Measurements from ENCODE around the gene TMA7B.

Gene TMA7B

GRCh38 chr22:40007853-40008710 is 47.9 kb downstream of the TMA7B start:
- no peak overlapping the region for H3K4me3 ChIP-seq (ENCODE audit: low read depth, low read length)
- CTCF ChIA-PET = interaction anchor here (2.0 to 3.8 kb wide), 3 partner anchors 13 to 473 kb away, joined by 4 to 24 read pairs (median 14); no protein-coding TSS in a partner anchor
- POLR2A ChIA-PET = no interaction called here
- TF ChIP-seq CTCF (IDR thresholded peaks at IDR 0.05; ENCODE audit: insufficient read depth, low read length, missing control alignments) = no peak
- DNase-seq (ENCODE audit: low read depth, low spot score) = no peak

- no peak for DNase-seq (ENCODE audit: low read depth, low spot score)
- H3K4me3 ChIP-seq (ENCODE audit: low read depth, low read length) = no peak overlapping the region
- POLR2A ChIA-PET = no interaction called here
- CTCF ChIA-PET = interaction anchor here (1.2 to 3.8 kb wide), 5 partner anchors 12 to 474 kb away, joined by 3 to 24 read pairs (median 8); no protein-coding TSS in a partner anchor
- TF ChIP-seq CTCF (IDR thresholded peaks at IDR 0.05; ENCODE audit: insufficient read depth, low read length, missing control alignments) = no peak
Measured at GRCh38 chr22:40008726-40009291, 48.6 kb downstream of the TMA7B start.

GRCh38 chr22:40009292-40009774 is 49.1 kb downstream of the TMA7B start:
- CTCF ChIA-PET = interaction anchor here (0.8 to 3.8 kb wide), 6 partner anchors 12 to 479 kb away, joined by 3 to 24 read pairs (median 6); no protein-coding TSS in a partner anchor
- POLR2A ChIA-PET = no interaction called here
- H3K4me3 ChIP-seq (ENCODE audit: low read depth, low read length) = no peak overlapping the region
- TF ChIP-seq CTCF (IDR thresholded peaks at IDR 0.05; ENCODE audit: insufficient read depth, low read length, missing control alignments) = no peak
- no peak for DNase-seq (ENCODE audit: low read depth, low spot score)

GRCh38 chr22:40009951-40010671 is 49.9 kb downstream of the TMA7B start:
- CTCF ChIA-PET = interaction anchor here (0.8 to 3.8 kb wide), 7 partner anchors 11 to 481 kb away, joined by 3 to 24 read pairs (median 4); no protein-coding TSS in a partner anchor
- POLR2A ChIA-PET = no interaction called here

GRCh38 chr22:40010746-40011145 is 50.5 kb downstream of the TMA7B start:
- no peak for TF ChIP-seq CTCF (IDR thresholded peaks at IDR 0.05; ENCODE audit: insufficient read depth, low read length, missing control alignments)
- CTCF ChIA-PET = interaction anchor here (1.0 to 3.8 kb wide), 5 partner anchors 13 to 482 kb away, joined by 3 to 24 read pairs (median 8); no protein-coding TSS in a partner anchor
- no peak for DNase-seq (ENCODE audit: low read depth, low spot score)
- POLR2A ChIA-PET = no interaction called here
- H3K4me3 ChIP-seq (ENCODE audit: low read depth, low read length) = no peak overlapping the region

More at GRCh38 chr22:40009951-40010671, 49.9 kb downstream of the TMA7B start:
- TF ChIP-seq CTCF (IDR thresholded peaks at IDR 0.05; ENCODE audit: insufficient read depth, low read length, missing control alignments) = no peak
- DNase-seq (ENCODE audit: low read depth, low spot score) = no peak
- no peak overlapping the region for H3K4me3 ChIP-seq (ENCODE audit: low read depth, low read length)

Measured in AG04449 (cell line).